ENCODE results near the gene CDK6. TPM values are rescaled to one million over a fixed set of nuclear protein-coding genes. Genes with fewer than 3 reads are reported as not detected.

The CDK6 gene
- total and polyA plus RNA-seq, 9 of the 15 experiments (the other 6 are each of a cell fraction or from before 2014, with no cell fraction given): 7.6 to 109 (median 44.4) TPM

DNA sequence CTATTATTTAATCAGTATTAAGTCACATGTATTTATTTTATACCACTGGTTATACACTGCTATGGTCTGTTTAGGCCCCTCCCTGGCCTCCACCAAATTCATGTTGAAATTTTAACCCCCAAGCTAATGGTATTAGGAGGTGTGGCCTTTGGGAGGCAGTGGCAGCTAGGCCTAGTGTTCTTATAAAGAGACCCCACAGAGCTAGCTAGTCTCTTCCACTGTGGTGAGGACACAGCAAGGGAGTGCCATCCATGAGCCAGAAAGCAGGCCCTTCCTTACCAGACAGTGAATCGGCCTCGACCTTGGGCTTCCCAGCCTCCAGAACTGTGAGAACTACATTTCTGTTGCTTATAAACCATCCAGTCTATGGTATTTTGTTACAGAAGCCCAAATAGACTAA is 279.1 kb downstream of the CDK6 start:
- intact Hi-C loops (cut with micrococcal nuclease) (no loop called here), in situ Hi-C loops (cut with MboI) (no loop called here)
- no peak for TF ChIP-seq ZNF311 (CRISPR knock-in tag; IDR thresholded peaks at IDR 0.05)
- no peak for TF ChIP-seq PHB (CRISPR knock-in tag; IDR thresholded peaks at IDR 0.05)
- no peak for TF ChIP-seq BRCA1 (IDR thresholded peaks at IDR 0.05)
- no peak for TF ChIP-seq BRCA1 (CRISPR knock-in tag; IDR thresholded peaks at IDR 0.05)
- TF ChIP-seq EHMT2 (IDR thresholded peaks at IDR 0.05): no peak
- TF ChIP-seq POLR2H (tag; IDR thresholded peaks at IDR 0.05; ENCODE audit: low read depth): 0 out of 2 replicates have a peak, but pooled peaks have one; percentile 3
- no peak for TF ChIP-seq ZNF699 (CRISPR knock-in tag; IDR thresholded peaks at IDR 0.05; ENCODE audit: insufficient replicate concordance)
- no peak for TF ChIP-seq NBN (IDR thresholded peaks at IDR 0.05; ENCODE audit: low read depth)
- TF ChIP-seq, protein P1, sequence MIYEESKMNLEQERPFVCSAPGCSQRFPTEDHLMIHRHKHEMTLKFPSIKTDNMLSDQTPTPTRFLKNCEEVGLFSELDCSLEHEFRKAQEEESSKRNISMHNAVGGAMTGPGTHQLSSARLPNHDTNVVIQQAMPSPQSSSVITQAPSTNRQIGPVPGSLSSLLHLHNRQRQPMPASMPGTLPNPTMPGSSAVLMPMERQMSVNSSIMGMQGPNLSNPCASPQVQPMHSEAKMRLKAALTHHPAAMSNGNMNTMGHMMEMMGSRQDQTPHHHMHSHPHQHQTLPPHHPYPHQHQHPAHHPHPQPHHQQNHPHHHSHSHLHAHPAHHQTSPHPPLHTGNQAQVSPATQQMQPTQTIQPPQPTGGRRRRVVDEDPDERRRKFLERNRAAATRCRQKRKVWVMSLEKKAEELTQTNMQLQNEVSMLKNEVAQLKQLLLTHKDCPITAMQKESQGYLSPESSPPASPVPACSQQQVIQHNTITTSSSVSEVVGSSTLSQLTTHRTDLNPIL (CRISPR knock-in tag; IDR thresholded peaks at IDR 0.05): no peak
- no peak for TF ChIP-seq NCOA4 (IDR thresholded peaks at IDR 0.05; ENCODE audit: partially characterized antibody)
- TF ChIP-seq SNIP1 (IDR thresholded peaks at IDR 0.05; ENCODE audit: low read depth): no peak
- no peak for TF ChIP-seq MCM7 (IDR thresholded peaks at IDR 0.05)
- no peak for TF ChIP-seq ZNF444 (CRISPR knock-in tag; IDR thresholded peaks at IDR 0.05)
- TF ChIP-seq, protein P2, sequence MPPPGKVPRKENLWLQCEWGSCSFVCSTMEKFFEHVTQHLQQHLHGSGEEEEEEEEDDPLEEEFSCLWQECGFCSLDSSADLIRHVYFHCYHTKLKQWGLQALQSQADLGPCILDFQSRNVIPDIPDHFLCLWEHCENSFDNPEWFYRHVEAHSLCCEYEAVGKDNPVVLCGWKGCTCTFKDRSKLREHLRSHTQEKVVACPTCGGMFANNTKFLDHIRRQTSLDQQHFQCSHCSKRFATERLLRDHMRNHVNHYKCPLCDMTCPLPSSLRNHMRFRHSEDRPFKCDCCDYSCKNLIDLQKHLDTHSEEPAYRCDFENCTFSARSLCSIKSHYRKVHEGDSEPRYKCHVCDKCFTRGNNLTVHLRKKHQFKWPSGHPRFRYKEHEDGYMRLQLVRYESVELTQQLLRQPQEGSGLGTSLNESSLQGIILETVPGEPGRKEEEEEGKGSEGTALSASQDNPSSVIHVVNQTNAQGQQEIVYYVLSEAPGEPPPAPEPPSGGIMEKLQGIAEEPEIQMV (tag; conservative IDR thresholded peaks at IDR 0.05; ENCODE audit: low read depth): no peak
- TF ChIP-seq ERF (CRISPR knock-in tag; IDR thresholded peaks at IDR 0.05): 0 out of 2 replicates have a peak, but pooled peaks have one; percentile 25
- TF ChIP-seq JUN (IDR thresholded peaks at IDR 0.05; ENCODE audit: borderline replicate concordance, low read depth, low read length): no peak
- no peak for TF ChIP-seq JUN (CRISPR knock-in tag; IDR thresholded peaks at IDR 0.05; ENCODE audit: borderline replicate concordance)
- H3K27me3 ChIP-seq (ENCODE audit: control insufficient read depth in 2 of 2, insufficient read depth in 2 of 2, low read length in 2 of 2): no peaks in the 10 kb centered on the region
- H3K79me2 ChIP-seq (ENCODE audit: control insufficient read depth, insufficient read depth, low read length): no peaks in the 10 kb centered on the region
- no peaks in the 10 kb centered on the region for H3K4me1 ChIP-seq (replicated peaks in 1 of 2; ENCODE audit: control insufficient read depth in 2 of 2, insufficient read depth in 2 of 2, low read length in 2 of 2)
- no peak for DNase-seq (ENCODE audit: extremely low read depth in 1 of 4, low spot score in 3 of 4)
- H3K27ac ChIP-seq (ENCODE audit: extremely low read depth, low read depth, low read length): no peak overlapping the region
- FAIRE-seq: no peak
- no peaks in the 10 kb centered on the region for H3K9me1 ChIP-seq (ENCODE audit: control insufficient read depth, insufficient read depth, low read length)
- no peaks in the 10 kb centered on the region for H4K20me1 ChIP-seq (replicated peaks; ENCODE audit: control insufficient read depth, insufficient read depth, low read length)
- POLR2A ChIA-PET: interaction anchor here (0.7 to 2.3 kb wide), 5 partner anchors 9 to 258 kb away, joined by 3 to 7 read pairs (median 5); partner anchors contain the start of genes PEX1 and RBM48
- CTCF ChIA-PET (ENCODE audit: low intra/inter-chr PET ratio): interaction anchor here (0.7 kb wide), 1 partner anchor 119 kb away, joined by 3 read pairs; no protein-coding TSS in a partner anchor
- no peak overlapping the region for H3K4me3 ChIP-seq
- H3K36me3 ChIP-seq (ENCODE audit: control insufficient read depth, insufficient read depth, low read length): peaks cover 19% of the 10 kb centered on the region; the same call in 2 of the 3 replicates
- no peak overlapping the region for H3K9ac ChIP-seq (ENCODE audit: insufficient read depth in 1 of 2, low read depth in 2 of 2, low read length in 2 of 2)
- no peaks in the 10 kb centered on the region for H3K9me3 ChIP-seq (replicated peaks; ENCODE audit: control insufficient read depth, insufficient read depth, low read depth, low read length)
- H3K4me2 ChIP-seq (ENCODE audit: insufficient read depth, low read length): no peak overlapping the region
- WGBS (ENCODE audit: insufficient coverage, low coverage, missing lambda C conversion rate): 96% methylated on average over 2 of the region's 2 CpGs
- H2AFZ ChIP-seq (ENCODE audit: low read depth, low read length): no peak overlapping the region
- no TSS peak for BruUV-seq (replicated peaks)
- ATAC-seq: peak; percentile 14; the same call in 2 of the 3 replicates

Measured in K562 (cell line).